Cortex of kidney (tissue), 1 donor: Measurements from ENCODE around the gene PHF2.
"Not testable (repeated sequence)": the region's sequence is repeated elsewhere in the genome, so short reads cannot be mapped to it uniquely, and the experiment has no call there.

Source experiments
- DNase-seq: peaks from one replicate; lab custom pipeline; 2025; lab: John Stamatoyannopoulos, UW

PHF2 gene

DNA sequence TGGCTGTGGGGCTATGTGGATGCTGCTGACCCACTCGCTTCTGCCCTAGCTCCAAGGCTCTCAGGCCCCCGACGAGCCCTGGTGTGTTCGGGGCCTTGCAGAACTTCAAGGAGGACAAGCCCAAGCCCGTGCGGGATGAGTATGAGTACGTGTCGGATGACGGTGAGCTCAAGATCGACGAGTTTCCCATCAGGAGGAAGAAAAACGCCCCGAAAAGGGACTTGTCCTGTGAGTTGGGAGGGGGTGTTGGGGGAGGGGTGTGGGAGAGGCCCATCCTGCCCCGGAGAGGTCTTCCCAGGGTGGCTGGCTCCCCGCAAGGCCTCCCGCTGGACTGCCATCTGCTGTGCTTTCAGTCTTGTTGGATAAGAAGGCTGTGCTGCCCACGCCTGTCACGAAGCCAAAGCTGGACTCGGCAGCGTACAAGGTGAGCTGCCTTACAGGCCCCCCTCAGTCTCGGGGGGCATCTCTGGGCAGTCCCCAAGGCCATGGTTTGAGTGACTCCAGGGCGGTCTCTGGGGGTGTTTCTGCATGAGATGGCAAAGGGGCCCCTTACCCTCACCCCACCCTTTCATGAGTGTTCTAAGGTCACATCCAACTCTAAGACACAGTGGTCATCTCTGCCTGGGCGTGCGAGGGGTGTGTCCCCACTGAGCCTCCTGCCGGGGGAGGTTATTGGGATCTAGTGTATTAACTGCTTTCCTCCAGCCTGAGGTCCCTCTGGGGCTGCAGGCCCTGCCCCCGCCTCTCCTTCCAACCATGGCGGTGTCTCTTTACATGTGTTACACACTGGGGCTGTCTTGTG lies 89.5 kb downstream of the PHF2 start:
- DNase-seq, result no peak

GRCh38 chr9:93666439-93666784 lies 90.0 kb downstream of the PHF2 start:
- DNase-seq, result not testable (repeated sequence)

DNA sequence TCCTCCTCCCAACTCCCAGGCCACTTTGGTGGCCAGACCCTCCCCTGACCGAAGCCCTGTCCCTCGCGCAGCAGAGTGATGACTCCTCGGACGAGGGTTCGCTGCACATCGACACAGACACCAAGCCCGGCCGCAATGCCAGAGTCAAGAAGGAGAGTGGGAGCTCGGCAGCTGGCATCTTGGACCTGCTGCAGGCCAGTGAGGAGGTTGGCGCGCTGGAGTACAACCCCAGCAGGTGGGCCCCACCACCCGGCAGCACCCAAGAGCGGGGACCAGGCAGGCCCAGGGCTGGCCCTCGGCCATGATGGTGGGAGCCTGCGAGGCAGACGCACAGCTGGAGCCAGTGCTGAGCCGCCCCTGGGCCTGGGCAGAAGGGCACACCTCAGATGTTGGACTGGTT lies 90.6 kb downstream of the PHF2 start:
- DNase-seq, result no peak

DNA sequence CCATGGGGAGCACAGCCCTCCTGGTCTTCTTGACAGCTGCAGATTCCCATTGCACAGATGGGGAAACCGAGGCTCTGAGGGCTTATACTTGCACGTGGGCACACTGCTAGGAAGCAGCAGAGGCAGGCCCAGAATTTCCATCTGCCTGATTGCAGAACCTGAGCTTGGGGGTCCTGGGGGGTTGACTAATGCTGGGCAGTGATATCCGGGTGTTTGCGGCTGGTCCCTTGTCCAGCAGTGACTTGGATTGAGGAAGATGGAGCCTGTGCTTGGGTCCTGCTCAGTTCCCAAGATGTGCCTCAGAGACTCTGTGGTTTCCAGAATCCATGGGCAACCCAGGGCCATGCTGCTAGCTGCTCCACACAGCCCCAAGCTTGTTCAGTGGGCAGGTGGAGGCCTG lies 91.2 kb downstream of the PHF2 start:
- no peak for DNase-seq

- no peak for DNase-seq
Observed at GRCh38 chr9:93668261-93668871, 92.0 kb downstream of the PHF2 start.

- DNase-seq, result no peak
Observed at GRCh38 chr9:93669116-93669957, 93.0 kb downstream of the PHF2 start.

DNA sequence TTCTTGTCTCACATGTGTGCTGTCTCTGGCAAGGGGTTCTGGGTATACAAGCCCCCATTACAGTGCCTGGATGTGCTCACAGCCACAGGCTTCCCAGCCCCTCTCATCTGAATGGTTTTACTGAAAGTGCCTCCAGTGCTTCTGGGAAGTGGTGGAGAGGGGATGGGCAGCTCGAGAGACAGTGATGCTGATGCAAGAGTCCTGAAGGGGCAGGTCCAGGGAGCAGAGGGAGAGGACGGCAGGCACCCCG lies 93.5 kb downstream of the PHF2 start:
- no peak for DNase-seq

DNA sequence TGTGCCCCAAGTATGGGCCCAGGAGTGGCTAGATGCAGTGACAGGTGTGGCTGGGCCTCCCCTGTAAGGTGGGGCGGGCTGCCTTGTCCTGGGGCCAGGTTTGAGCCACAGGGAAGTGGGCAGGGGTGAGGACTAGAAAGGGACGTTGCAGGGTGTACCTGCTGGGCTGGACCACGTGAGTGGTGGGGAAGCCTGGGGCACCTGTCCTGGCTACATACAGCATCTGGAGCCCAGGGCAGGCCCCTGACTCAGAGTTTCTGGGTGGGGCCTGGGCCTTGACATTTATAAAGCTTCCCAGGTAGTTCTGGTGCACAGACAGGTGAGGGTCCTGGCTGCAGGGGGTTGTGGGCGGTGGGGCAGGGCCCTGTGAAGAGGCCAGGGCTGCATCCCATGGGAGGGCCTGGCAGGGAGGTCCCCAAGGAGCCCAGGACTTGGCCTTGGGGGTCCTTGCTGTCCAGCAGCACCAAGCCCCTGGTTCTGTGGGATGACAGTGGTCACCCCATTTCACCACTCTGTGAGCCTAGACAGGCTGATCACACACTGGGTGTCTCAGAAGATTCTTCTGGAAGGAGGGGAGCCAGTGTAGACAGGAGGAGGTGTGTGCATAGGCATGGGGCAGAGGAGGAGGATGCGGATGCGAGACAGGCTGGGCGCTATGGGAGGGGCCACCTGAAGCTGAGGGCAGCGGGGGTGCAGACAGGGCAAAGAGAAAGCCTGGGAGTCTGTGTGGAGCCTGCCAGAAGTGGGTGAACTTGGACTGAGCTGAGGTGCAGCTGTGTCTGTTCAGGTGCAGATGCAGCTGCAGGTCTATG lies 94.0 kb downstream of the PHF2 start:
- DNase-seq, result no peak

DNA sequence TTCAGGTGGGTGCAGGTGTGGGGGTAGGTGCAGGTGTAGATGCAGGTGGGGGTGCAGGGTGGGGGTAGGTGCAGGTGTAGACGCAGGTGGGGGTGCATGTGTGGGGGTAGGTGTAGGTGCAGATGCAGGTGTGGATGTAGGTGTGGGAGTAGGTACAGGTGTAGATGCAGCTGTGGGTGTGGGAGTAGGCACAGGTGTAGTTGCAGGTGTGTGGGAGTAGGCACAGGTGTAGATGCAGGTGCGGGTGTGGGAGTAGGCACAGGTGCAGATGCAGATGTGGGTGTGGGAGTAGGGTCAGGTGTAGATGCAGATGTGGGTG lies 94.6 kb downstream of the PHF2 start:
- DNase-seq, result no peak

- DNase-seq, result not testable (repeated sequence)
Observed at GRCh38 chr9:93672330-93673020, 96.1 kb downstream of the PHF2 start.

DNA sequence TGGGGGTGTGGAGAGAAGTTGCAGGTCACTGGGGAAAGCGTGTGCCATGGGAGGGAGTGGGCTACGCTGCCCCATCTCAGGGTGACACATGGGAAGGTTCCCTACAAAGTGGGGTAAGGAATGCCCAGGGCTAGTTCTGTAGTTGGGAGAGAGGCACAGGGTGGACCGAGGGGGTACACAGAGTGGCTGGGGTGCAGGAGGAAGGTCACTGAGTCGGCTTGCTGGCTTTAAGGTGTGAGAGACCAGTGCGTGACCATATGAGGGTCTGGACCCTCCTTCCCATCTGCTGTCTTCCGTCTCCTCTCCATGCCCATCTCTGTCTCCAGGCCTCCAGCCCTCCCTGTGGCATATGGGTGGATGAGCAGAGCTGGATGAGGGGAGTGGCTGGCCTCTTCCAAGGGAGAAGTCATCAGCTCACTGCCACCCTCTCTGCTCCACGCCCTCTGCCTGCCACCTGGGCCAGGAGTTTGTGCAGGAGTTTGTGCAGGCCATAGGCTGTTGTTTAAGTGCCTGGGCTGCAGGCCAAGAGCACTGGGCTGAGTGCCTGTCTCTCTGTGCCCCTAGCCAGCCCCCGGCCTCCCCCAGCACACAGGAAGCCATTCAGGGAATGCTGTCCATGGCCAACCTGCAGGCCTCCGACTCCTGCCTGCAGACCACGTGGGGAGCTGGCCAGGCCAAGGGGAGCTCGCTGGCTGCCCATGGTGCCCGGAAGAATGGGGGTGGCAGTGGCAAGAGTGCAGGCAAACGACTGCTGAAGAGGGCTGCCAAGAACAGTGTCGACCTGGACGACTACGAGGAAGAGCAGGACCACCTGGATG lies 96.8 kb downstream of the PHF2 start:
- DNase-seq, result no peak

DNA sequence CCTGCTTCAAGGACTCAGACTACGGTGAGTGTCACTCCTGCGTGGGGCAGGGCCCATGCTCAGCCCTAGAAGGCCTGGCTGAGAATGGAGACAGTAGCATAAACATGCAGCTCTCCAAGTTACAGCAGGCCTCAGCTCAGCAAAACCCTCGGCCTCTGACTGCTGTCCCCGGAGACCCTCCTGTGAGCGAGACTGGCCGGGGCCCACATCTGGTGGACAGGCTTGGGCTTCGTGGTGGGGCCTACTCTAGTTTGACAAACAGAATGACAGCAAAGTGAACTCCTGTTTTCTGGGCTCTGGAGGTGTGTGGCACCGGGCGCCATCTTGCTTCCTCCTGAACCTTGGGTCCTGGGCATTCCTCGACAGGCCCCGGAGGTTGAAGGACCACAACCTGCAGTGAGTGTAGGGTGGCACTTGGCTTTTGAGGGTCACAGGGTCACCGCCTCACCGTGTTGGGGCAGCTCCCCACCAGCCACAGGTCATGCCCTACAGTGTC lies 97.5 kb downstream of the PHF2 start:
- no peak for DNase-seq

DNA sequence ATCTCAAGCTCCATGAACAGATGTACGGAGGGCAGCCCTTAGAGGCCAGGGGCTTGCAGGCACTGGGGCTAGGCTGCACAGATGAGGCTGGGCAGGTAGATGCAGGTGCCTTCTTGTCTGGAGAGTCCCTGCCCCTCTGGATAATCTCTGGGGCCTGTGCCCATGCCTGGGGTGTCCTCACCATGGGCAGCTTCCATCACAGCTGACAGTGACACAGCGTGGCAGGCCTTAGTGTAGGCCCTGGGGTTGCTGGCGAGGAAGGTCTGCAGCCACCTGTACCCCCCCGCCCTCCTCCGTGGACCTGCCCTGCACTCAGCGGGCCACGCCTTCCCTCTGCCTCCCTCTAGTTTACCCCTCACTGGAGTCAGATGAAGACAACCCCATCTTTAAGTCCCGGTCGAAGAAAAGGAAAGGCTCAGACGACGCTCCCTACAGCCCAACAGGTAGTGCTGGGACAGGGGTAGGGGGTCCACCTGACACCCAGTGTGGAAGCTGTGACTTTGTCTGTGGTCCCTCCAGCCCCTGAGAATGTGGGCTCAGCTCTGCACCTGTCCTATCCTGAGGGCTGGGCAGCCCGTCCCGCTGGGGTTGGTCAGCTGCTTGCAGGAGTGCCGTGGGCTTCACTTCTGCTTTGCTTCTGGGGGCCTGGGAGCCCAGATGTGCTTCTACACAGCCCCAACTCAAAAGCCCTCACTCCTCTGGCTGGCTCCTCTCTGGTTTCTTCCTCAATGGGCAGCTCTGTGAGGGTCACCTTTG lies 98.4 kb downstream of the PHF2 start:
- no peak for DNase-seq

GRCh38 chr9:93675336-93676150 lies 99.2 kb downstream of the PHF2 start:
- DNase-seq, result no peak

GRCh38 chr9:93676310-93677047 lies 100.1 kb downstream of the PHF2 start:
- DNase-seq, result no peak

DNA sequence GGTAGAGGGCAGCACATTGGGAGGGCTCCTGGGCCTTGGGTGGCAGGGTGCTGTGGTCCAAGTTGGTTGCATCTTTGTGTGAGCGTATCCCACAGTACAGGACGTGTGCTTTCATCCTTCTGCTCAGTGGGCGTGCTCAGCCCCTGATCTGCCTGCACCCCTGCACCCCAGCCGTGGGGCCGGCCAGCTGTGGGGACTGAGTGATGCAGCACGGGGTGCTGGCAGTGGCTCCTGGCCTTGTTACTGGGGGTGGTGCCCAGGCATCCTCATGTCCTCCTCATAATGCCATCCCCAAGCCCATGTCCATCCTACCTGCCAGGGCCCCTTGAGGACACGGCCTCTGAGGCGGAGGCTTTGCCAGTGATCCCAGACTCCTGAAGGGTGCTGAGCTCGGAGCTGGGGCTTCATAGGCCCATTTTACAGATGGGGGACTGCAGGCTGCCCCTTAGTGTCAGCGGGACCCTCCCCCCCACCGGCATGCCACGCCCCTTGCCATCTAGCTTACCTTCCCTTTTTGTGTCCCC lies 100.7 kb downstream of the PHF2 start:
- DNase-seq, result no peak

DNA sequence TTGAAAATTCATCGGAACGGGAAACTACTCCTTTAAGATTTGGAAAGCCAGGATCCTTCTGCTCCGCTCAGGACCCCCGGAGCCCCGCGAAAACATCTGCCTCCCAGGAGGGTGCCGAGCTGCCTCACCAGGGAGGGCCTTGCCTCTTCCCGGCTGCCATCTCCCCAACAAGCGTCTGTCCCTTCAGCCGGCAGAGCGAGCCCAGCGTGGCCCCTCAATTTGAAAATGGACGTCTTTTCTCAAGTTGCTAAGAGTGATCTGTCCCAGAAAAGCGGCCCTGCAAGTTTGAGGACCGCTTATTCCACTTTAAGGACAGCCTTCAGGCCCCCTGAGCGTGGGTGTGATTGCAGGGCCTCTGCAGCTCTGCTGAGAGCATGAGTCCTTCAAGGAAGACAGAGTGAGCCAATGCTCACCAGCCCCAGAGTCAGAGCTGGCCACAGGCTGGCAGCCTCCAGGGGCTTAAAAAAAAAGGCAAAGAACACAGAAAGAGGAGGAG lies 101.3 kb downstream of the PHF2 start:
- no peak for DNase-seq
